GM12865 (cell line): ENCODE data around the gene FBXO22.
"Not testable (repeated sequence)": the region's sequence is repeated elsewhere in the genome, so short reads cannot be mapped to it uniquely, and the experiment has no call there.

Experiments
- DNase-seq: peaks from one replicate; pipeline ENCODE4 v3.0.0; 2010; ENCODE audit warnings: low read depth
- H3K4me3 ChIP-seq: 2 replicates; pipeline ENCODE4 v1.5.1; 2011; ENCODE audit warnings: mild to moderate bottlenecking, low read depth, low read length, control low read depth
- CTCF ChIP-seq: IDR thresholded peaks from 2 replicates; pipeline ENCODE4 v1.5.1; 2011; ENCODE audit warnings: low read length, control low read depth, low read depth, inconsistent platforms; ENCODE audit not compliant: insufficient read depth; ENCODE audit errors: missing control alignments

The FBXO22 gene

GRCh38 chr15:75867449-75867848 lies 36.2 kb upstream of the FBXO22 start:
- no peak for TF ChIP-seq CTCF

GRCh38 chr15:75868019-75868418 lies 35.7 kb upstream of the FBXO22 start:
- H3K4me3 ChIP-seq = no peak overlapping the region
- no peak for DNase-seq
- no peak for TF ChIP-seq CTCF

More at GRCh38 chr15:75867449-75867848, 36.2 kb upstream of the FBXO22 start:
- peak; percentile 5 for DNase-seq
- H3K4me3 ChIP-seq = no peak overlapping the region

- no peak overlapping the region for H3K4me3 ChIP-seq
- DNase-seq = no peak
- no peak for TF ChIP-seq CTCF
Observed at GRCh38 chr15:75869446-75869845, 34.2 kb upstream of the FBXO22 start.

GRCh38 chr15:75871589-75871988 lies 32.1 kb upstream of the FBXO22 start:
- H3K4me3 ChIP-seq, DNase-seq: not testable (repeated sequence)

- no peak for TF ChIP-seq CTCF
- H3K4me3 ChIP-seq = no peak overlapping the region
- DNase-seq = no peak
Observed at GRCh38 chr15:75872403-75872990, 31.2 kb upstream of the FBXO22 start.

- TF ChIP-seq CTCF = no peak
- H3K4me3 ChIP-seq = no peak overlapping the region
- DNase-seq = no peak
Observed at GRCh38 chr15:75884041-75884440, 19.6 kb upstream of the FBXO22 start.

- no peak for DNase-seq
- no peak for TF ChIP-seq CTCF
- no peak overlapping the region for H3K4me3 ChIP-seq
Observed at GRCh38 chr15:75887178-75887577, 16.5 kb upstream of the FBXO22 start.
